NOMO-1 (cell line): ENCODE data around the gene PLPP3.

ENCODE experiments used
- DNase-seq, 2 experiments: peaks; one replicate each; lab custom pipeline; 2025; ENCODE audit not compliant: unreplicated experiment in 2 of 2; lab: John Stamatoyannopoulos, UW

PLPP3 gene

DNA sequence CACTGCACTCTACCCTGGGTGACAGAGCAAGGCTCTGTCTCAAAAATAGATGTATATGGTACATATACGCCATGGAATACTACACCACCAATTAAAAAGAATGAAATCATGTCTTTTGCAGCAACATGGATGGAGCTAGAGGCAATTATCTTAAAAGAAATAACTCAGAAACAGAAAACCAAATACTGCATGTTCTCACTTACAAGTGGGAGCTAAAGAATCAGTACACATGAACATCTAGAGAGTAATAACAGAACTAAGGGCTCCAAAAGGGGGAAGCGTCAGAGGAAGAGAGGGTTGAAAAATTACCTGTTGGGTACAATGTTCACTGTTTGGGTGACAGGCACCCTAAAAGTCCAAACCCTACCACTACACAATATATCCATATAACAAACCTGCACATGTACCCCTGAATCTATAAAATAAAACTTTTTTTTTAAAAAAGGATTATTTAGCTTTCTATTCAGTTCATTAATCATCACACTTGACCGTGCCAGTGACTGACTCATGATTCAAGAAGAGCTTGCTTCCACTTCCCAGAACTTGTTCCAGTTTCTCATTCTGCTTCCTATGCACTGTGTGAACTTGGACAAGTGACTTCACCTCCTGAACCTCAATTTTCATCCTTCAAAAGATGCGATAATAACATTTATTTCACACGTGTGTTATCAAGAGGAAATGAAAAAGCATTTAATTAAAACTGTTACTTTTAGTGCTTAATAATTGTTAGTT is 109.6 kb downstream of the PLPP3 start:
- peak in 1 of 2 experiments; percentile 4 for DNase-seq

DNA sequence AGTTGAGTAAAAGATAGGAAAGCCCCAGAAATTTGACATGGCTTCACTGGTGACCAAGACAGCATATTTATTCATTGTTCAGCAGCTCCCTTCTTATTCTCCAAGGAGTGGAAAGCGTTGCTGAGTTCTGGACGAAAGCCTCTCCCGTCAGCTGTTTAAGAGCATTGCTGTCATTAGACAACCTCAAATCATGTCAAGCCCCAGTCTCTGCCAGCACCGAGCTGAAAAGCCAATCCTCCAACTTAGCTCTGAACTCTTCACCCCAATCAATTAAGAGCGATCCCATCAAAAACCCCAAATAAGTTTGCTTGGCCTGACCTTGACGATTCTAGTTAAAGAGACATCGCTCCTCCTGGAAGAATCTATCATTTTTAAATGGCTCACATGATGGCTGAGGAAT is 110.8 kb downstream of the PLPP3 start:
- no peak for DNase-seq

DNA sequence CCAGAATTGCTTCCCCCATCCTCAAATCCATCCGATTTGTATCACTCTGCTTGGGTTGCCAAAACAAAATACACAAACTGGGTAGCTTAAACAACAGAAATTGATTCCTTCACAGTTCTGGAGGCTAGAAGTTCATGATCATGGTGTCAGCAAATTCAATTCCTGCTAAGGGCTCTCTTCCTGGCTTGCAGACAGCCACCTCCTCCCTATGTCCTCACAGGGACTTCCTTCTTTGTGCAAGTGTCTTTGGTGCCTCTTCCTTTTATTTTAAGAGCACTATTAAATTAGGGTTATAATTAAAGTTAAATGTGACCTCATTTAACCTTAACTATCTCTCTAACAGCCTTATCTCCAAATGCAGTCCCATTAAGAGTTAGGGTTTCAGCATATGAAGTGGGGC is 112.8 kb downstream of the PLPP3 start:
- peak; percentile 55 to 58 for DNase-seq

DNA sequence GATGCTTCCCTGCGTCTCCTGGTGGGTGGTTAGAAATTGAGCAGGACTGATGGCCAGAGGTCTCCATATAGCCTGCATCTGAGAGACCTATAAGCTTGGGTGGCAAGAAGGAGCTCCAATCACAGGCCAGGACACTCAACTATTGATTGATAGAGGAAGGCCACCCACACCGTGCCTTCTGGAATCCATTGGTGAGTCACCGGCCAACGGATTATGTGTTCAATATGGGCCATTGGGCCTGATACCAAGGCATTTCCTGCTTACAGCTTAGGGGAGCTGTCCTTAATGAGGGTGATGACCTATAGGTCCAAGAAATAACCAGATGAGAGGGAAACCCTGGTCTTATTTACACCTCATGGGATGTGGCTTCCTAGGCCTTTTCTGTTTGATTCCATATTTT is 115.1 kb downstream of the PLPP3 start:
- DNase-seq = no peak

DNA sequence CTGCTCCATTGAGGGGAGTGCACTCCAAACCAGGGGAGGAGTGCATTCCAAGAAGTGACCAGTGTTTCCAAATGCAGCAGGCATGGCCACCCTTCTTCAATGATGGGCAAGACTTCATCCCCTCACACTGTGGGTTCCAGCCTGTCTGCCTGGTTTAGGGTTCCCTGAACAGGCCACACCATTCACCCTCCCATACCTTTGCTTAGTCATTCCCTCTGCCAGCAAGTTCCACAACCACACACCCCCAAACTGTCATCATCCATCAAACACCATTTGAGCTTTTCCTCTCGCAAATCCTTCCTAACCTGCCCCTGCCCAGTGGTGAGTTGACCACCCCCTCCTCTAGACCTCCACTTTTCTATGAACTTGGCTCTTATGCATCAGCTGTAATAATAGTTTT is 116.0 kb downstream of the PLPP3 start:
- DNase-seq = no peak

DNA sequence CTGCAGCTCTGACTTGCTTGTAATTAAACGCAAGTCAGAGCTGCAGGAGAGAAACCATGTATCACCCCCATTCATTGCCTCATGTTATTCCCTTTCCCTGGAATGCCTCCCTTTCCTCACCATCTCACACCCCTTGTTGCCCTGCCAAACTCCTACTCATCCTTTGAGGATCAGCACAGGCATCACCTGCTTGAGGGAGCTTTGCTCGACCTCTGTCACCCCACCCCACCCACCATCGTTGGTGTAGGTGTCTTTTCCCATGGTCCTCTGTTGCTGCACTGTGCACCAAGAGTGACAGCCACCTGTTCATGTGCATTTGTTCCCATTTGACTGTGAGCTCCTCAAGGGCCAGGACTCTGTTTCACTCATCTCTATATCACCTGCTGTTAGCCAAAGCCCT is 117.2 kb downstream of the PLPP3 start:
- DNase-seq = no peak

DNA sequence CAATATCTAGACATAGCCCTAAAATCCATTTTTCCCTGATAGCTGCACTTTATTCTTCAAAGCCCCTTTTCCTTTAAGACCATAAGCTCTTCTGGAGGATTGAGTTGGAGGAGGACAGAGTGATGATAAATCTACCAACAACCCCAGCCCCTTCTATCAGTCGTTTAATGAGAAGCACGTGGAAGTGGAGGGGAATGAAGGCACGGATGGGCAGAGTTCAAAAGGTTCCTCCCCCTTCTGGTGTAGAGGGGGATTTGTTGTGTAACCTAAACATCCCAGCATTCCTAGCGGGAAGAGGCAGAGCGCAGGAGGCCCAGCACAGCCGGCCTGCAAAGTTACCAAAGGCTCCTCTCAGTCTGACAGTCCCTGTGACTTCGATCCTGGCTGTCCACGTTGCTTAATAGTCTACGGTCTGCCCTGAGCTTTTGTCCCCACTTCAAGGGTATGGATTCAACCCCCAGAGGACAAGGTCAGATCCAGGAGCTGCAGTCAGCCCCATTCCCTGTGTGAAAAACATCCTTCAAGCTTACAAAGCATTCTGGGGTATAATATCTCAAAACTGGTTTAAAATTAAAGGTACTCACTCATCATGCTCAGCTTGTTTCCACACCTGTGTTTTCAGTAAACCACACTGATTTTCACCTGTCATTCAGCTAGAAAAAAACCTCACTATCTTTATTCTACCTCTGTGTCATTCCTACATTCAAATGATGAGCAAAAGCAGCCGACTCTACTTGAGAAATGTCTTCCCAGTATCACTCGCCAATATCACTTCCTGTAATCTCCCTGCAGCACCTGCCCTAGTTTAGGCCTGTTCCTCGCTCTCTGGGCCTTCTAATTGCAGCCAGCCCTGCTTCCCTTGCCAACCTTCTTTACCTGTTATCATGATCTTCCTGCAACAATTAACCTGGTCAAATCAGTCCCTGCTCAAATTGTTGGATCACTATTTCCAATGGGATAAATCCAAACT is 117.9 kb downstream of the PLPP3 start:
- no peak for DNase-seq

DNA sequence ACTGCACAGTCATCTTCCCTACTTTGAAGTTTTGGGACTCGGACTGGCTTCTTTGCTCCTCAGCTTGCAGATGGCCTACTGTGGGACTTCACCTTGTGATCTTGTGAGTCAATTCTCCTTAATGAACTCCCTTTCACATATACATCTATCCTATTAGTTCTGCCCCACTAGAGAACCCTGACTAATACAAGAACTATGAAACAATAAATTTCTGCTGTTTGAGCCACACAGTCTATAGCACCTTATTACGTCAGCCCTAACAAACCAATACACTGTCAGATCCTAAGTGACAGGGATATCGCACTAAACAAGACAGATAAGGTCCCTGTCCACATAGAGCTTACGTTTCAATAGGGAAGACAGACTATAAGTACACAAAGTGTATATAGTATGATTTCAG is 120.1 kb downstream of the PLPP3 start:
- no peak for DNase-seq

DNA sequence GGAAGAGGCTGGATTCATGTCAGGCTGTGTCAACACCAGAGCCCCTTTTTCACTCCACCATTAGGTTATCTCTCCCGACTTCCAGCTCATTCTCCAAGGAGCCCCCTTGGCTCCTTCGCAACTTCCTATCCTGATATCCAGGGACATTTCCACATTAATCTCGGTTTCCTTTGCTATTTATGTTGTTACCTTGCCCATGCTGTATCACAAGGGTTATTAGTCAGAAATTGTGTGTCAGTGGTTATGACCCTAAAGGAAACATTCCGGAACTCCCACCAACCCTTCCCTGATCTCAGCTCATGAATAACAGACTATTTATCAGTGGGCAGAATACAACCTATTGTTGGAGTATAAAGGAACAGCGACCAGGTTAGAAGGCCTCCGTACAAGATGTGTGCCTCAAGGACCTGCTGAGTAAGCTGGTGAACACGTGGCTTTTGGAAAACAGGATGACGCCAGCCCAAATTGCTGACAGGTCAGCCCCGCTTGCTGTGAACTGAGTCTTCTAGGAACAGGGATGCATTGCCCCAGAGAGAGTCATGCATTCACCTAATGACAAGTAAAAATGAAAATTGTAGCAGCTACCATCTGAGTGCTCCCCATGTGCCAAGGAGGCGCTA is 121.5 kb downstream of the PLPP3 start:
- no peak for DNase-seq

DNA sequence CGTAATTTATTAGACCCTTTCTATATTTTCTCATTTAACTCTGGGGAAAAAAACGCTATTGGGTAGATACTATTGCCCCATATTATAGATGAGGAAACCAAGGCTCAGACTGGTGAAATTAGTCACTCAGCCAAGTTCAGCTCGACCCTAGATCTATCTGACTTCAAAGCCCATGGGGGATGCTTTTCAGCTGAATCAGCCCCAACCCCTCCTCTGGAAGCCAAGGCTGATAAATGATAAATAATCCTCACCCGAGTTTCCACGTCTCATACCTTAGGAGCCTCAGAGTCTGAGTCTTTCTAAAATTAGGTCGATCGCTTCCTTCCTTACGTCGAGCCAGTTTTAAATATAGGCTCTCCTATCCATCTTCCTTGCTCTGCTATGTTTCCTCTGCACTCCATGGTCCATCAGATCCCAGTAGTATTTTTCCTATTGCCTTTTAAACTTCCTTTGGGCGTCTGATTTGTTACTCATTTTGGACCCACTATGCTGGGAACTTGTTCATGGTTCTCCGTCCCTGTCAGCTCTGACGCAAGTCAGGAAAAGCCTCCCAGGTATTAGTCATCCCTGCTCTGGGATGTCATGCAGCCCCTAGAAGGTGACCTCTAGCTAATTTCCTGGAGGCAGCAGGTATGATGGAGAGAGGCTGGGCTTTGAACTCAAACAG is 122.8 kb downstream of the PLPP3 start:
- no peak for DNase-seq

DNA sequence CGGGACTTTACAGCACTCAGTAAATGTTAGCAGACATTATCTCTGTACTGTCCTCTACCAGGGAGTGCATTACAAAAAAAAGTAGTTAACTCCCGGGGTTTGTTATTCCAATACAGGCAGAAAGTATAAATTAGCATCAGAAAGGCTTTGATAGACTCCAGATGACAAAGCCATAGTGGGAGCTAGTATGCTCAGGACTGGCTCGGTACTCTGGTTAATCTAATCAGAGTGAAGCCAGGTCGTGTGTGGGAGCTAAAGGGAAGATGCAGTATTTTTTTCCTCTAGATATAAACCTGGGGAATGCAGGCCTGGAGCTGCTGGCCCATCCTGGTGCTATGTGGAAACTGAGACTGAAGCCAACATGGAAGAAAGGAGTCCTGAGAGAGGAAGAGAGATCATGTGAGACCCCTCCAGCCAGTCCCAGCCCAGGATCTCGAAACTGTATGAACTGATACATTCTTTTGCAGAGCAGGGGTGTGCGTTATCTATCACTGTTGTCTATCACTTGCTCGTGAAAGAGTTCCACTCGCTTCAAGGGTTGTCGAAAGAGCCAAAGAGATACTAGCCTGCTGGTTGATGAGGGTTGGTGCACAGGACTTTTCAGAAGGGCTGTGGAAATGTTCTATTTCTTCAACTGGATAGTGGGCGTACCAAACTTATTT is 125.8 kb downstream of the PLPP3 start:
- no peak for DNase-seq

DNA sequence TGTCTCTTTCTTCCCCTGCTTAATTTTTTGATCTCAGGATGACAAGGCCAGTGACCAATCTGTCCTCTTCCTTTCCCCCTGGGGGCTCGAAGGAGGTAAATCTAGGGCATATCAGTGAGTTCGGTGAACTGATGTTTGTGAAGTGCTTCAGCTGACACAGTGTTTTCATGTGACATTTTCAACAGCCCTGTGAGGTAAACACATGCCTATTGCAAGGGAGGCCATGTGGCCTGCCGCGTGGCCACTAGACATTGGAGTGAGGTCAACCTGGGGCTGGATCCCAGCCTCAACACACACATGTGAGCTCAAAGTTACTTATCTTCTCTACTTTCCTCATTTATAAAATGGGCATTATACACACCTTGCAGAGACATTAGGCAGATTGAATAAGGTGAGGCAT is 126.3 kb downstream of the PLPP3 start:
- DNase-seq = no peak

DNA sequence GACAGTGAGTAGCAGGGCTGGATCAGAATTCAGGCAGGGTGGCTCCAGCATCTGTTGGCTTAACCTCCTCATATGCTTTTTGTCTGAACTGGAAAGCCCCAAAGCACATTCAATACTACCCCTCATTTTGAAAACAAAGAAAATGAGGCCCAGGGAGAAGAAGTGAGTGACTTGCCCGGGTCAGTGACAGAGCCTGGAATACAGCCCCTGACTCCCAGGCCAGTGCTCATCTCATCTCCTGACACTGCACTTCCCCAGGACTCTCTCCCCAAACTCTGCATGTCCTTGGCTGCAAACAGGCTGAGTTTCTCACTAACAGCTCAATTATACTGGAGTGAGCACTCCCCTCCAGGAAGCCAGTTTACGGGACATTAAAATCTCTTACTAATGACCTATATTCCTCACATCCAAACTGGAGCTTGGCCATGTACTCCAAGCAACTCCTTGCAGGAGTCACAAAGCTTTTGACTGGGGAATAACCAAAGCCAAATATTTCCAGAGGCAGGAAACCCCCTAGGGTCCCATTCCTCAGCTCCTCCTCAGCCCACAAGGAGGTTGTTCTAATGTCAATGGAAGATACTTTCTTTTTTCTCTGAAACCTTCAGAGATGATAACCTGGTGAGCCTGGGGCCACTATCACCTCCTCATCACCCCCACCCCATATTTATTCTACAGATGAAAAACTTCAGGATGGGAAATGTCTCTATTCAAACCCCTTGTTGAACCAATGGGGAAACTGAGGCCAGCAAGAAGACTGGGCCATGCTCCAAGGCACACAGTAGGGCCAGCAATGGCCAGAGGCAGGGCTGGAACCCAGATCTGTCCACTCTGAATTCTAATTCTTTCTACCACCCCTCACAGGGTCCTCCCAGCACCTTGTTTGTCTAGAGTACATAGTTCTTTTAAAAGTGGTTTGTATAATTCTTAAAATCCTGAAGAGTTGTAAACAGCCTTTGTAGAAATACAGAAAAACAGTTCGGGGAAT is 127.0 kb downstream of the PLPP3 start:
- DNase-seq = no peak

DNA sequence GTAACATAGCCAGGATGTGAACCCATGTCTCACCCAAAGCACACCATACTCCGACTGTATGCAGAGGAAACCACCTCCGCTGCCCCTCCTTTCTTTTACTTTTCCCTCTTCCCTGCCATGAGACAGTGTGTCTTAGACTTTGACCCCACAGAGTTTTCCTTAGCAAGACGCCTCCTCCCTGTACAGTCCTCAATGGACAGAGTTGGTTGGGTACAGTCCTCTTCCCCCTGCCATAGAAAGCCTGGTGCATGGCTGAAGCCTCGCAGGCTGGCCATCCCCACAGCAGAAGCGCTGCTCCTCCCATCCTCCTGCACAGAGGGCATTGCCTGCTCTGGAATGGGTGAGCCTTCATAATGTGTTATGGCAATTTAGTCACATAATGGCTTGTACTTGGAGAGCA is 127.9 kb downstream of the PLPP3 start:
- no peak for DNase-seq

DNA sequence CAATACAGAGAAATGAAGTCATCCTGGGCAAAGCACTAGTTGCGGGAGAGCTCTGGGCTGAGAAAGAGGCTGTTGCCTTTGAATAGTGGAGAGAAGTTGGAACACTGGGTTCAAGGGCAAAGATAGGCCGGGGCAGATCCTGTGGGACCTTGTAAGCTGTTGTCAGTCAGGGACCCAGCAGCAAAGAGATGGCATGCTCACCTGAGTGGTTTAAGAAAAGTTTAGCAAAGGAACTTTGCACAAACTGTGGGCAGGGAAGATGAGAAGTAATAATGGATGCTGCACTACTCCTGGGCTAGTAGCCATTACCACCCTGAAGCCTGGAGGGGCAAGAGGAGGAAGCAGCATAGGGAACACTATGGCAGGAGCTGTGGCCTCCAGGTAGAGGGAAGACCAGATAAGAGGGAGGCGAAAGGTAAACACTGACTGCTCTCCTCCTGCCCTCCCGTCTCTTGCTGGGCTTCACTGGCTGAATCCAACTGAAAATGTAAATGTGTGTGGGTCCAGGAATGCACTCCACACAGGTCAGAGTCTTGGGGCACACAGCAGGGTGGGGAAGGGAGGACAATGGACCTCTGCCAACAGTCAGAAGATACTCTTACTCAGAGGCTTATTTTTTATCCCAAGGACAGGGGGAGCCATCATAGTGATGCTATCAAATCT is 129.2 kb downstream of the PLPP3 start:
- no peak for DNase-seq

DNA sequence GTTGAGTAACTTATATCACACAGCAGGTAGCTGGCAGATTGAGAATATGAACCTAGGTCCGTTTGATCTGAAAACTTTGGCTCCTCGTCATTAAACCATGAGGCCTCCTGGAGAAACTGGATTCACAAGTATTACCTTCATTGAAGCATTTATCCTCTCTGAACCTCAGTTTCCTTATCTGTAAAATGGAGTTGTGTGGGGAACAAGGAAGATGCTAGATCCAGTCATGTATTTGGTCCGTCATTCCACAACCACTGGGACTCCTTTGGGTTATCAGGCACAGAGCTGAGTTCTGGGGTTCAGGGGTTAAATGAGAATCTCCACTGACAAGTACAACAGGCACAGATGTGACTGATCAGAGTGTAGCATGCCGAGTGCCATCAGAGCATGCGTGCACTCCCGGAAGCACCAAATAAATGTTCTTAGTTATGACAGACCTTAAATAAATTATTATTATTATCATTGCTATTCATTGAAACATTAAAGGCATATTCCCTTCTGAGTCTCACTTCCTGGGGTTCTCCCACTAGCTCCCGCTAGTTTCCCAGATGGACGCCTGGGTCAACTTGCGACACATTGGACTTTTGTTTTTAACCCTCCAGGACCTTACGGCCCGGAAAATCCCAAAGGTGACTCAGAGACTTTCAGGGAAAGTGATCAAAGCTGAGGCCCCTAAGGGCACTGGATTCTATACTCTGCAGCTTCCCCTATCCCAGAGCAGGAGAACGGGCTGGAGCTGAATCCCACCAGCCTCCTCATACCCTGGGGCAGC is 130.6 kb downstream of the PLPP3 start:
- no peak for DNase-seq

DNA sequence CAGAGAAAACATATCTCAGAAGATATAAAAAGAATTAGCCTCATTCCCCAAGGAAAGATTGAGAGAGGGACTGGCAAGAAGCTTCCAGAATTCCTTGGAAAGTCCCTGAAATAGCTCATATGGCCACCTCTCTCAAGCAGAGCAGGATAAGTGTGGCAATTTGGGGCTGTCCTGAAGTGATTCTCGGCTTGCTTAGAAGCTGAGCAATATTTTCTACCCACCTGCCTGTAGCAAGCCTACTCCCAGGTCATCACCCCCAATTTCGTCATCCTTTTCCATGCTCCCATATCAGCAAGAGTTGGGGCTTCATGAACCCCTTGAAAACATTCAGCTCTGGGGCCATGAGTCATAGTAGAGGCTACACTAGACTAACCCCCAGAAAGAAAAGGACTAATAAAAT is 131.5 kb downstream of the PLPP3 start:
- DNase-seq = no peak

DNA sequence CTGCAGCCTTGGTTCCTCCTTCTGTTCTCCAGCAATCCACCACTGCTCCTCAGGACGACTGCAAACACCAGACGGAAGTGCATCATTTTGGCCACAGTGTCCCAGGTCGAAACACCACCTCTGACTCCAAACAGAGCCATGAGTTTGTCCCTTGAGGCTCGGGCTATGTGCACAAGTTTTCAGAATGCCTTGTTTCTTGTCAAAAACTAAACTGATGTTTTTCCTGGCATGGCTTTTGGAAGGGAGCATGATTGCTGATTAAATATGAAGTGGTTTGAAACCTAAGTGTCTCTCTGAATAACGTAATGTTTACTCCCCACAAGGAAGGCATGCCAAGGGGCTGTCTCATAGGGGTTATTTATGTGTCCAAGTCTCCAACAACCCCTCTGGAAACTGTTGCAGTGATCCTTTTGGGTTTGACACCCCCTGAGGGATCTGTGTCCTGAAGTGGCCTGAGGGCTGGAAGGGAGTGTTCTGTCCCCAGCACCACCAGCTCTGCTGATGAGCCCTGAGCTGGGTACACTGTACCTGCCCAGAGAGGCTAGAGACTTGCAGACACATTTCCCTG is 132.7 kb downstream of the PLPP3 start:
- DNase-seq = no peak
